Heart right ventricle (tissue), 16 donors: ENCODE measurements around the gene LRRC47. TPM values are rescaled to one million over a fixed set of nuclear protein-coding genes. Genes with fewer than 3 reads are reported as not detected.
A peak's percentile ranks its signal among the peaks of the same experiment; 100 is the strongest.

Experiments
- ATAC-seq, 8 donors: fragments of 200-7000 bp; cut with Tn5 transposase; one replicate each; pipeline ENCODE4 v1.9.1; 2020; ENCODE audit warnings: mild to moderate bottlenecking in 8 of 8, moderate library complexity in 8 of 8, moderate number of reproducible peaks in 1 of 8
- DNase-seq, 2 donors: peaks; one replicate each; pipeline ENCODE4 v3.0.0-alpha.2; 2020
- H3K27ac ChIP-seq, 10 donors: fragments of 200-600 bp; sonication (generic) in 2 of 10; one replicate each; pipeline versions ENCODE4 v1.5.0 to v1.8.0; 2020 to 2022; ENCODE audit warnings: mild to moderate bottlenecking in 3 of 10
- H3K27me3 ChIP-seq, 7 donors: fragments of 200-600 bp; one replicate each; pipeline ENCODE4 v1.8.0; 2021 to 2022; ENCODE audit warnings: mild to moderate bottlenecking in 2 of 7
- H3K36me3 ChIP-seq, 9 donors: fragments of 200-600 bp; sonication (generic) in 1 of 9; one replicate each; pipeline versions ENCODE4 v1.5.0 to v1.8.0; 2020 to 2022; ENCODE audit warnings: mild to moderate bottlenecking in 2 of 9
- H3K4me1 ChIP-seq, 9 donors: fragments of 200-600 bp; sonication (generic) in 1 of 9; one replicate each; pipeline versions ENCODE4 v1.5.0 to v1.8.0; 2020 to 2022; ENCODE audit warnings: mild to moderate bottlenecking in 4 of 9
- H3K4me3 ChIP-seq, 10 donors: fragments of 200-600 bp; sonication (generic) in 2 of 10; one replicate each; pipeline versions ENCODE4 v1.5.0 to v1.8.0; 2020 to 2022; ENCODE audit warnings: mild to moderate bottlenecking in 7 of 10, moderate library complexity in 2 of 10
- H3K9me3 ChIP-seq, 11 donors: fragments of 200-600 bp in 10 of 11; sonication (generic) in 2 of 11; one replicate each; pipeline versions ENCODE4 v1.5.0 to v1.8.0; 2013 to 2022; ENCODE audit warnings: mild to moderate bottlenecking in 2 of 11, control low read depth in 1 of 11, moderate library complexity in 1 of 11
- WGBS, 2 donors: extraction: QIAGEN DNeasy Blood & Tissue Kit; methylation state at CpG; one replicate each; pipeline ENCODE4 v1.1.7; 2013; ENCODE audit warnings: inconsistent platforms in 1 of 2; 5-methylcytosine and 5-hydroxymethylcytosine counted together
- intact Hi-C, 10 donors: fragments of 100-400 bp; cut with DNase I; formaldehyde crosslinking; loops; one replicate each; pipeline versions ENCODE4 v1.11.1 to v1.14.2; 2022
- polyA plus RNA-seq, 2 donors: library from polyadenylated mRNA; stranded (reverse); fragments of 200-250 nt; gene quantifications; one replicate each; pipeline ENCODE4 v1.2.3, GENCODE V29; 2013
- total RNA-seq, 10 donors: library from RNA; stranded (reverse); fragmentation: NEBNext Ultra II Directional in 3 of 10; extraction: Animal tissue kit (Norgen Biotek cat#: 25700) in 3 of 10; gene quantifications; one replicate each; pipeline versions ENCODE4 v1.2.1 to v1.2.4, GENCODE V29; 2021 to 2023
- TF ChIP-seq, protein P1 (sequence below), 9 donors: fragments of 200-600 bp; sonication (generic) in 2 of 9; IDR thresholded peaks; one replicate each; pipeline versions ENCODE4 v1.5.0 to v1.8.0; 2021 to 2022; ENCODE audit warnings: antibody characterized with exemption in 9 of 9, mild to moderate bottlenecking in 5 of 9, moderate library complexity in 1 of 9
- donor health status: Arrhythmogenic right ventricular cardiomyopathy.
- donor health status: ischemic (EF 13 %, LVEDD 7.1; RV severe dilation, severe dysfunction).
- donor health status: healthy with polysubstance abuse.
- donor health status: DM: no; HTN: yes; CAD: no.
- donor health status: DM: no; HTN: no; CAD: no.
- donor health status: ischemic (EF 25% LVEDD 6.9; RV normal size, moderate dysfunction).
- donor health status: ischemic (EF 25% LVEDD 5.7; RV mildly dilated, moderate dysfunction).
- donor health status: healthy.
- donor health status: DM: yes; HTN: yes; CAD: no.
- donor health status: Ischemic cardiomyopathy.
- donor health status: ischemic (EF 35%, LVEDD 5.7; RV mildly dilated, moderate dysfunction).
- donor health status: nonischemic (EF 11% LVEDD 7.7; RV severe dilation, severe dysfunction).
- donor health status: DM: yes; HTN: yes; CAD: no.
- donor health status: PGD.
- donor health status: ischemic (EF 29% LVEDD 5.4; RV normal size, mild dysfunction).
- donor health status: nonischemic (EF 23%, LVEDD 6.1; RV moderate dilation, normal function).

The LRRC47 gene
- total and polyA plus RNA-seq, 12 donors, result 17.6 to 85.4 (median 69.8) TPM

DNA sequence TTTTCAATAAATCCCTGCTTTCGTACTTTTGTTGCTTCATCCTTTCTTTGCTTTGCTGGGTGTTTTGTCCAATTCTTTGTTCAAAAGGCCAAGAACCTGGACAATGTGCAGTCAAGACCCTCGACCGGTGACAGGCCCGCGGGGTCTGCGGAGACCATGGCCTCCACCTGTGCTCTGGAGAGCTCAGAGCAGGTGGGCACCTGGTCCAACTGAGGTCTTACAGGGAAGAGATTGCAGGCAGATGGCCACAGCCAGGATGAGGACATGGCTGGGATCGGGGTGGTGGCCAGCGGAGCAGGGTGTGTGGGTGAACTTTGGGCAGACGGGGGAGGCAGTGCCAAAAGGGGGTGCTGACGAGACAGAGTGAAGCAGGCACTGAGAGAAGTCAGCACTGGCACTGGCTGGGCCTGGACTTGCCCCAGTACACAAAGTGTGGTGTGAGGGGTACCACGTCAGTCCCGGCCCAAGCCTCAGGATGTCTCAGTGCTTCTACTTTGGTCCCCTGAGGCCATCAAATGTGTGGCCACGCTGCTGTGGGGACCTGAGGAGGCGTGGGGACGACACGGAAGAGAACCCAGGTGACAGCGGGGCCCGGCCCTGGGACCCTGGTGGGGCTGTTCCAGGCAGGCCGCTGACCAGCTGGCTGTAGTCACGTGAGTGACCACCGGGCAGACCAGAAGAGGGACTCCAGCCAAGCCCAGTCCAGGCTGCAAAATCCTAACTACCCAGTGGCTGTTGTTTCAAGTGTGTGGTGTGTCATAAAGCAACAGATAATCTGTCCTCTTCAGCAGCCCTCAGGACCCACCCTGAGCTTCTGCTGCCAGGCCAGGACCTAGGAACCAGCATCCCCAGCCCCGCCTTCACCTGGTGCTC, 54.5 kb downstream of the LRRC47 start:
- DNase-seq (no peak), ATAC-seq (no peak)
- Histone ChIP-seq H3K4me1 (peaks cover 3 to 28% (median 16%) of the 10 kb centered on the region in 9 donors), H3K36me3 (peaks cover 0 to 67% (median 20%) of the 10 kb centered on the region in 9 donors), H3K4me3 (no peak overlapping the region), H3K27ac (no peak overlapping the region), H3K9me3 (no peaks in the 10 kb centered on the region), H3K27me3 (no peaks in the 10 kb centered on the region)
- TF ChIP-seq, protein P1, sequence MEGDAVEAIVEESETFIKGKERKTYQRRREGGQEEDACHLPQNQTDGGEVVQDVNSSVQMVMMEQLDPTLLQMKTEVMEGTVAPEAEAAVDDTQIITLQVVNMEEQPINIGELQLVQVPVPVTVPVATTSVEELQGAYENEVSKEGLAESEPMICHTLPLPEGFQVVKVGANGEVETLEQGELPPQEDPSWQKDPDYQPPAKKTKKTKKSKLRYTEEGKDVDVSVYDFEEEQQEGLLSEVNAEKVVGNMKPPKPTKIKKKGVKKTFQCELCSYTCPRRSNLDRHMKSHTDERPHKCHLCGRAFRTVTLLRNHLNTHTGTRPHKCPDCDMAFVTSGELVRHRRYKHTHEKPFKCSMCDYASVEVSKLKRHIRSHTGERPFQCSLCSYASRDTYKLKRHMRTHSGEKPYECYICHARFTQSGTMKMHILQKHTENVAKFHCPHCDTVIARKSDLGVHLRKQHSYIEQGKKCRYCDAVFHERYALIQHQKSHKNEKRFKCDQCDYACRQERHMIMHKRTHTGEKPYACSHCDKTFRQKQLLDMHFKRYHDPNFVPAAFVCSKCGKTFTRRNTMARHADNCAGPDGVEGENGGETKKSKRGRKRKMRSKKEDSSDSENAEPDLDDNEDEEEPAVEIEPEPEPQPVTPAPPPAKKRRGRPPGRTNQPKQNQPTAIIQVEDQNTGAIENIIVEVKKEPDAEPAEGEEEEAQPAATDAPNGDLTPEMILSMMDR (IDR thresholded peaks at IDR 0.05), result no peak
- WGBS, 2 donors, result 94 to 95% methylated on average over 22 of the region's 22 CpGs
- intact Hi-C loops, result no loop called here

DNA sequence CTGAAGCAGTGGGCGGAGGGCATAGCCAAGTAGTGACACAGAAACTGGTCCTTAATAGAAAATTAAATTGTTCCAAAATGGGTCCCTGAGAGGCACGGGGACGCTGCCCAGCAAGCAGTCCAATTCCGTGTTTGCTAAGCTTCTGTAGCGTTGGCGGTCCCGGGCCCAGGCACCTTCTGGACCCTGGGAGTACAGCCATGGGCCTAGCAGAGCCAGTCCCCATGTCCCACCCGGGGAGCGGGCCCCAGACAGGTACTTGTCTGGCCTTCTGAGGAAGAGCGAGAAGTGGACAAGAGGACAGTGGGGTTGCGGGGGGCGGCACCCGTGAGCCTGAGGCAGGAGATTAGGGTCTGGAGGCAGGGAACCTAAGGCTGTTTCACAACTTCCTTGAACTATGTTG, 55.5 kb downstream of the LRRC47 start:
- intact Hi-C loops, result no loop called here
- no peaks in the 10 kb centered on the region for H3K27me3 ChIP-seq
- H3K36me3 ChIP-seq, result peaks cover 0 to 77% (median 20%) of the 10 kb centered on the region in 9 donors
- WGBS, 2 donors, result 95% methylated on average over 13 of the region's 13 CpGs
- H3K4me3 ChIP-seq, result no peak overlapping the region
- TF ChIP-seq, protein P1 (IDR thresholded peaks at IDR 0.05), result no peak
- H3K27ac ChIP-seq, result no peak overlapping the region
- H3K4me1 ChIP-seq, result peaks cover 0 to 19% (median 7%) of the 10 kb centered on the region in 9 donors
- DNase-seq (no peak), ATAC-seq (no peak)
- no peaks in the 10 kb centered on the region for H3K9me3 ChIP-seq

DNA sequence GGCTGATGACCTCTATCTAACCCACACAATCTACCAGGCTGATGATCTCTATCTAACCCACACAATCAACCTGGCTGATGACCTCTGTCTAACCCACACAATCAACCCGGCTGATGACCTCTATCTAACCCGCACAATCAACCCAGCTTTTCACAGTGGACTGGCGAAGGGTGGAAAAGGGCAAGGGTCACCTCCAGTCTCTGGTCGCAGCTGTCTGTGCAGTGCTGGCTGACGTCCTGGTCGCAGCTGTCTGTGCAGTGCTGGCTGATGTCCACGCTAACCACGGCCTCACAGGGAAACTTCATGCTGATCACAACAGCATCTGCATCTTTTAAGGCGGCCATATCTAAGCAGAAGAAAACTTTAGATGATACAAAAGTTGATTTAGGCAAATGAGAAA, 56.3 kb downstream of the LRRC47 start:
- Histone ChIP-seq H3K27ac (no peak overlapping the region), H3K4me1 (peaks cover 0 to 19% (median 3%) of the 10 kb centered on the region in 9 donors), H3K9me3 (no peaks in the 10 kb centered on the region), H3K4me3 (no peak overlapping the region), H3K27me3 (no peaks in the 10 kb centered on the region), H3K36me3 (peaks cover 0 to 83% (median 20%) of the 10 kb centered on the region in 9 donors)
- peak in 1 of 2 donors; percentile 48 for DNase-seq
- intact Hi-C loops, result no loop called here
- 74 to 86% methylated on average over 9 of the region's 9 CpGs for WGBS, 2 donors
- TF ChIP-seq, protein P1 (IDR thresholded peaks at IDR 0.05), result no peak
- ATAC-seq, result peak in 1 of 8 donors; percentile 36

DNA sequence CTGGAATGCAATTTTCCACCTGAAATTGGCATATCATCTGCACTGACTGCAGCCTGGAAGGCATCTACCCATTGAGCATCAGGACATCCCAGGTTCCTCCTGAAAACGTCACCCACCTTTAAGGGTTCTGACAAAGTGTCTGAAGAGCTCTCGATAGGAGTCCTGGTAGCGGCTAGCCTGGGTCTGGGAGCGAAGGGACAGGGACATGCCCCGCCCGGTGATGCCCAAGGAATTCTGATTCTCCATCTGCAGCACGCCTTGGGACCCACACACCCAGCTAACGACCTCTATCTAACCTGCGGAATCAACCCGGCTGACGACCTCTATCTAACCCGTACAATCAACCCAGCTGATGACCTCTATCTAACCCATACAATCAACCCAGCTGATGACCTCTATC, 57.4 kb downstream of the LRRC47 start:
- Histone ChIP-seq H3K9me3 (no peaks in the 10 kb centered on the region), H3K27ac (no peak overlapping the region), H3K27me3 (no peaks in the 10 kb centered on the region), H3K36me3 (peaks cover 0 to 85% (median 20%) of the 10 kb centered on the region in 9 donors), H3K4me1 (peaks cover 0 to 13% (median 0%) of the 10 kb centered on the region in 9 donors), H3K4me3 (no peak overlapping the region)
- intact Hi-C loops, result no loop called here
- ATAC-seq (no peak), DNase-seq (no peak)
- TF ChIP-seq, protein P1 (IDR thresholded peaks at IDR 0.05), result no peak
- 92 to 94% methylated on average over 12 of the region's 12 CpGs for WGBS, 2 donors
